Right forelimb (tissue), 1 donor: ENCODE results near the gene NSD1.
A peak's percentile ranks its signal among the peaks of the same experiment; 100 is the strongest.
"Not testable (repeated sequence)": the region's sequence is repeated elsewhere in the genome, so short reads cannot be mapped to it uniquely, and the experiment has no call there.

Experiments
- DNase-seq: peaks from one replicate; pipeline ENCODE4 v3.0.0-alpha.2; 2018

The NSD1 gene

GRCh38 chr5:177332031-177332895 lies 198.7 kb downstream of the NSD1 start:
- DNase-seq = peak; percentile 18

GRCh38 chr5:177332896-177333260 lies 199.3 kb downstream of the NSD1 start:
- no peak for DNase-seq

GRCh38 chr5:177333420-177334154 lies 200.0 kb downstream of the NSD1 start:
- DNase-seq = no peak

GRCh38 chr5:177334155-177334551 lies 200.6 kb downstream of the NSD1 start:
- peak; percentile 35 for DNase-seq

- DNase-seq = no peak
Observed at GRCh38 chr5:177334781-177335700, 201.5 kb downstream of the NSD1 start.

- DNase-seq = no peak
Observed at GRCh38 chr5:177335701-177336065, 202.1 kb downstream of the NSD1 start.

GRCh38 chr5:177336112-177336511 lies 202.5 kb downstream of the NSD1 start:
- DNase-seq = no peak

GRCh38 chr5:177336603-177337494 lies 203.3 kb downstream of the NSD1 start:
- no peak for DNase-seq

GRCh38 chr5:177338251-177339106 lies 204.9 kb downstream of the NSD1 start:
- no peak for DNase-seq

GRCh38 chr5:177339107-177339638 lies 205.6 kb downstream of the NSD1 start:
- DNase-seq = no peak

- DNase-seq = not testable (repeated sequence)
Observed at GRCh38 chr5:177343000-177343399, 209.4 kb downstream of the NSD1 start.

- no peak for DNase-seq
Observed at GRCh38 chr5:177343777-177344176, 210.2 kb downstream of the NSD1 start.

- no peak for DNase-seq
Observed at GRCh38 chr5:177344891-177345290, 211.3 kb downstream of the NSD1 start.

GRCh38 chr5:177346820-177347219 lies 213.2 kb downstream of the NSD1 start:
- no peak for DNase-seq

GRCh38 chr5:177347699-177348098 lies 214.1 kb downstream of the NSD1 start:
- DNase-seq = no peak

- DNase-seq = no peak
Observed at GRCh38 chr5:177349362-177349647, 215.7 kb downstream of the NSD1 start.

GRCh38 chr5:177349762-177350161 lies 216.2 kb downstream of the NSD1 start:
- no peak for DNase-seq
